Activated CD4-positive, alpha-beta T cell treated with anti-CD3 and anti-CD28 coated beads, Interleukin-2, amount 50 U/mL, for 1 hour (primary cell): Measurements from ENCODE around the gene ZNF618.
A peak's percentile ranks its signal among the peaks of the same experiment; 100 is the strongest.

Experiments used
- DNase-seq: peaks from one replicate; pipeline ENCODE4 v3.0.0-alpha.2; 2020

ZNF618 gene, protein sequence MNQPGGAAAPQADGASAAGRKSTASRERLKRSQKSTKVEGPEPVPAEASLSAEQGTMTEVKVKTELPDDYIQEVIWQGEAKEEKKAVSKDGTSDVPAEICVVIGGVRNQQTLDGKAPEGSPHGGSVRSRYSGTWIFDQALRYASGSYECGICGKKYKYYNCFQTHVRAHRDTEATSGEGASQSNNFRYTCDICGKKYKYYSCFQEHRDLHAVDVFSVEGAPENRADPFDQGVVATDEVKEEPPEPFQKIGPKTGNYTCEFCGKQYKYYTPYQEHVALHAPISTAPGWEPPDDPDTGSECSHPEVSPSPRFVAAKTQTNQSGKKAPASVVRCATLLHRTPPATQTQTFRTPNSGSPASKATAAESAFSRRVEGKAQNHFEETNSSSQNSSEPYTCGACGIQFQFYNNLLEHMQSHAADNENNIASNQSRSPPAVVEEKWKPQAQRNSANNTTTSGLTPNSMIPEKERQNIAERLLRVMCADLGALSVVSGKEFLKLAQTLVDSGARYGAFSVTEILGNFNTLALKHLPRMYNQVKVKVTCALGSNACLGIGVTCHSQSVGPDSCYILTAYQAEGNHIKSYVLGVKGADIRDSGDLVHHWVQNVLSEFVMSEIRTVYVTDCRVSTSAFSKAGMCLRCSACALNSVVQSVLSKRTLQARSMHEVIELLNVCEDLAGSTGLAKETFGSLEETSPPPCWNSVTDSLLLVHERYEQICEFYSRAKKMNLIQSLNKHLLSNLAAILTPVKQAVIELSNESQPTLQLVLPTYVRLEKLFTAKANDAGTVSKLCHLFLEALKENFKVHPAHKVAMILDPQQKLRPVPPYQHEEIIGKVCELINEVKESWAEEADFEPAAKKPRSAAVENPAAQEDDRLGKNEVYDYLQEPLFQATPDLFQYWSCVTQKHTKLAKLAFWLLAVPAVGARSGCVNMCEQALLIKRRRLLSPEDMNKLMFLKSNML

DNA sequence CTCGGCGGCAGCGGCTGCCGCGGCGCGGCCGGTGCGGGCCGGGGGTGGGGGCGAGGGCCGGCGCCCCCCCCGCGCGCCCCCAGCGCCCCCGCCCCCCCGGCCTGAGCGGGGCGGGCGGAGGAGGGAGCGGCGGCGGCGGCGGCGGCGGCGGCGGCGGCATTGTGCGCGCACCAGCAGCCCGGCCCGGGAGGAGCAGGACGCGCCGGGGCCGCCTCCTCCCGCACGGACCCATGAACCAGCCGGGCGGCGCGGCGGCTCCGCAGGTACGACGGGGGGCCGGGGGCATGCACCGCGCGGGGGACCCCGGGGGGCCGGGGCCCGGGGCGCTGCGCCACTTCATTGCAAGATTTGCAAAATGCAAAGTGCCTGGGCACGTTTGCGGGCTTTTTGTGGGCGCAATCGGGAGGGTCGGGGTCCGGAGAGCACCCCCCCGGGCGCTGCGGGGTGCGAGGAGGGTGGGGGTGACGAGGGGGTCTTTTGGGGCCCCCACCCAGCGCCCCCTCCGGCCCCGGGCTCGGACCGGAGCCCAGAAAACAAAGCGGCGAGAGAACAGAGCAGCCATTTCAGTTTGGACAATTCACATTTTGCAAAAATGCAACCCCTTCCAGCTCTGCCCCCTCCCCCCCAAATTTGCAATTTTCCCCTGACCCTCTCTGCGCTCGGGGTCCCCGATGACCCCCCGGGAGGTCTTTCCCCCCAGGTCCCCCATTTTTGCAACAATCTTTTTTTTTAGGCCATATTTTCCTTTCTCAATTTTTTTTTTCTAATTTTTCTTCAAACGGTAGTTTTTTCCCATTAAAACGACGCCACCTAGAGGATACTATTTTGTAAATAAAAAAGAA, at the start of gene ZNF618:
Gene ZNF618 (plus strand): TSS at position 159 of the 842 bp plus-strand sequence. CDS start 72 bp downstream, at position 231.
- peak; percentile 6 for DNase-seq

DNA sequence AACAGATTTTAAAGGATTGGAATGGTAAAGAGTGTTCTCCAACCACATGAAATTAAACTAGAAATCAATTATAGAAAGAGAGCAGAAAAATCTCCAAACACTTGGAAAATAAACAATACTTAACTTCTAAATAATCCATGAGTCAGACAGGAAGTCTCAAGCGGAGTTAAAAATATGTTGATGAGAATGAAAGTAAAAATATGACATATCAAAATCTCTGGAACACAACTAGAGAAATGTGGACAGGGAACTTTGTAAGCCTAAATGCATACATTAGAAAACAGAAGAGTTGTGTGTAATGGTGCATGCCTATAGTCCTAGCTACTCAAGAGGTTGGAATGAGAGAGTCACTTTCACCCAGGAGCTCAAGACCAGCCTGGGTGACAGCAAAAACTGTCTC, 47.9 kb upstream of the ZNF618 start:
- no peak for DNase-seq

DNA sequence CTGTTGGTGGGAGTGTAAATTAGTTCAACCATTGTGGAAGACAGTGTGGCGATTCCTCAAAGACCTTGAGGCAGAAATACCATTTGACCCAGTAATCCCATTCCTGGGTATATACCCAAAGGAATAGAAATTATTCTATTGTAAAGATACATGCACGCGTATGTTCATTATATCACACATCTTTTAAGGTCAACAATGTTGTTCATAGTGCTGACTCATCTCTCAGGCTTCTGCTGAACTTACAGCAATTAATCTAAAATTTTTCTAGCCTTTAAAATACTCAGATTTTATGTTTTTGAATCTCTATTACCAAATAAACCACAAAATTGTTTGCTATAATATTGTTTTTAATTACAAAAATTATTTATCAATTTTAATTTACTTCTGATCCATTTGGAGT, 38.8 kb upstream of the ZNF618 start:
- no peak for DNase-seq

DNA sequence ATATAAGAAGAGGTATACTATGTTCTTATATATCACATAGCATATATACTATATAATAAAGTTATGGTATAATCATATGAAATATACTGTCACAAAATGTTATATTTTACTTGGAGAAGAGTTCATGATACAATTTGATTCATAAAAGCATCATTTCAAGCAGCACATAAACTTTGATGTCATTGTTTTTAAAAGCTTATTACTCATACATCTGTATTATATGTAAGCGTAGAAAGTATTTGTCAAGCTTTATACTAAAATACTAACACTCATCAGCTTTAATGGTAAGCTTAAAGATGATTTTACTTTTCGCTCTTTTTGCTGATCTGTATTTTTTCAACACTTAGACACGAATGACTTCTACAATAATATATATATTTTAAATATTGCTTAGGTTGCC, 34.0 kb upstream of the ZNF618 start:
- no peak for DNase-seq

DNA sequence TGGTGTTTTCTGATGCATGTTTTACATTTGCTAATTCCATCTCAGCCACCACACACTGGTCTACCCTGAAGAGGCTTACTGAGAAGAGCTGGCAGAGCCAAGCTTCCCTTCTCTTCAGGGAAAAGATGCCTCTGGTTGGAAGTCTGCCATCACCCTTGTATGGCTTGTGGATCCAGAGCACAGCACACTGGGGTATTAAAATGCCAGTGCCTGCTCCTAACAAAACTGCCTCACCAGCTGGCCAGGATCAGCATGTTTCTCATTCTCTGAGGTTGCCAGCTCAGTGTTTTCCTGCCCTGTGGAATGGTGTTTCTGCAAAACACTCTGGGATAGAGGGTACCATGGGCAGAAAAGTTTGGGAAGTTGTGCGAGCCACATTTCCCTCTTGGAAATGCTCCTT, 31.6 kb upstream of the ZNF618 start:
- no peak for DNase-seq

DNA sequence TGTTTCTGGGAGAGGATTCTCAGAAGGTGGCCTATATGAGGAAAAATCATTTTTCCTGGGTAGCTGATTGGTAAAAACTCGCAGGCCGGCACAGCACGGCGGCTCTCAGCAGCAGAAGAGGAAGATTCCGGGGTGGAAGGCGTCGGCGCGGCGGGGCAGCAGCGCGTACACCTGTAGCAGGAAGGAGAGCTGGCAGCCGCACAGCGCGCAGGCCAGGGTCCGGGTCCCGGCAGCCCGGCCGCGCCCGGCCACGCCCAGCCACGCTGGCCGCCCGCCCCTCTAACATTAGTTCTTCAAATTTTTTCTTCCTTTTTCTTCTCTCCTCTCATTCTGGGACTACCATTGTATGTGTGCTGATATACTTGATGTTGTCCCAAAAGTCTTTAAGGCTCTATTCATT, 24.8 kb upstream of the ZNF618 start:
- DNase-seq = no peak

DNA sequence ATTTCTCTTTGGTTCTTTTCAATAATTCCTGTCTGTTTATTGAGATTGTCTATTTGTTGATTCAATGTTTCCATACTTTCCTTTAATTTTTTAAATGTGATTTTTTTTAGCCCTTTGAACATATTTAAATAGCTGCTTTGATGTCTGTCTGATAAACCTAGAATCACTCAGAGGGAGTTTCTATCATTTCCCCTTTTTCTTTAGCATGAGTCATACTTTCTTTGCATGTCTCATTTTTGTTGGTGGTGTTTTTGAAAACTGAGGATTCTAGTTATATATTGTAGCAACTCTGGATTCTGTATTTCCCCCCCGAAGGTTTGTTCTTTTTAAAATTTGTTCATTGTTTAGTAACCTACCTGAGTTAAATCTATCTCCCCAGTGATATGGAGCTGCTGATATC, 24.2 kb upstream of the ZNF618 start:
- DNase-seq = no peak

DNA sequence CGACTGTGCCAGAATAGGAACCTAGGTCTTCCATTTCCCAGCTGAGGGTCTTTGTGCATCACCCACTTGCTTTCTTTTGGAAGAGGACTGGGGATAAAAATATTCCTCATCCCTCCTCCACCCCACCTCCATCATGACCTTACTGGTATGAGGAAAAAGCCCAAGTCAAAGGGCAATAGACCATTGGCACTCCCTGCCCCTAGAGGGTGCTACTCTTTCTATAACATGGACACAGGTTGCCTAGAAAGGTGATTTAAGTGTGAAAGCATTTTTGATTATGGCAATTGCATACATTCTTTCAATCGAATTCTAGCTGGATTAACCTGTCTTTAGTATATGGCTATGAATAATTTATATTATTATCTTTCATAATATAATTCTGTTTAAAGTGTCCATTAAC, 22.8 kb upstream of the ZNF618 start:
- DNase-seq = no peak

DNA sequence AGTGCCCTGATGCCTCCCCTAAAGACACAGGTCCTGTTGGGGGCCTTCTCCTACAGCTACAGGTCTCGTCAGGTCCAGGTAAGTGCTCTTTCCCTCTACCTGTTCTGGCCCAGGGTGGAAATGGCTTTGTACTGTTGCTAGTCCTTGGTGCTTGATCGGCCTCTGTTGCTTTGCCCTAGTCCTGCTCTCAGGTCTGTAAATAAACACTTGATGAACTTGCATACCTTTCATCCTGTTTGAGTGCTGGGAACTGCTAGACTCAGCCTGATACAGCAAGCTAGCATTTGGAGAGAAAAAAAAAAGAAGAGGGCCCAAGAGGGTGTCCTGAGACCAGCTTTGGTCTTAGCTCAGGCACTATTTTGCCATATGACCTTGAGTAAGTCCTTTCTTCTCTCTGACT, 21.8 kb upstream of the ZNF618 start:
- no peak for DNase-seq

DNA sequence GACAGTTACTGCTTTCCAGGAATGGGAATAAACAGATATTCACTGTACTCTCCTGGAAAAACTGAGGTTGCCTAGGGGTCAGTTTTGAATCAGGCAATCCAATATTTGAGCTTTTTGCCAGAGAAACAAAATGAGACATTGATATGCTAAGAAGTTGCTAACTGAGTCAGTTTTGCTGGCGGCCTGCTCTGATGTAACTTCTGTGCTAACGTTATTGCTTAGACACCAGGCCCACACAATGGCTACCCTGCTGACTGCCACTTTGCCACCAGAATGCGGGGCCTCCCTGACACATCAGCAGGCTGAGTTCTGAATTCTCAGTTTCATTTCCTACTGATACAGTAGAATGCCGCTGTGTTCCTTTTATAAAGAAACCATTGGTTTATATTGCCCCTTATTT, 18.2 kb upstream of the ZNF618 start:
- no peak for DNase-seq

DNA sequence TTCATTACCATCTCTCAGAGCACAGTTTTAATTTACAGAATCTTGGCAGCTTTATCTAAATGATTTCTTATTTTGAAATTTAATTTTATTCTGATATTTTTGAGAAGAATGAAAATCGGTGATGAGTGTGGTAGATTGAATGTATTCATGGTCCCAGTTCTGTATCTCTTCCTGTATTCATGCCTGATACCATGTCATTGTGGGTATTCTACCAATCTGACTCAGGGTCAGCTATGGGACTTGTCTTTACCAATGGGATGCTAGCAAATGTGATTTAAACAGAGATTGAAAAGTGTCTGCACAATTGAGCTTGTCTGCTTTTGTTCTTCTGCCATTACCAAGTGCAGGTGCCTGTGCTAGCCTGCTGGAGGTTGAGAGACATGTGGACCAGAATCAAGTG, 17.8 kb upstream of the ZNF618 start:
- DNase-seq = no peak

DNA sequence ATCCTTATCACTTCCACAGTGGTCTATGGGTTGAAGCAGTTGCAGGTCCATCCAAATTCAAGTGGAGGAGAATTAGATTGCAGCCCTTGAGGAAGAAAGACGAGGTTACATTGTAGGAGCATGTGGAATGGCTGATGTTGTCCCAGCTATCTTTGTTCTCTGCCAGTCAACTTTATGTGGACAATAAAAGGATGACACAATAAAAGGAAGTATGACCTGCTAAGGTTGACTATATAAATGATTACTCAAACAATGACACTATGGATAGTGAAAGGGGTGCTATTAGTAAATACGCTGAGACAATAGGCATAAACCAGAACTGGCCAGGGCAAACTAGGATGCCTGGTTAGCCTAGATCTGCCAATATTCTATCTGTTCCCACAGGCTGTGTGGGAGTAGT, 12.8 kb upstream of the ZNF618 start:
- no peak for DNase-seq

DNA sequence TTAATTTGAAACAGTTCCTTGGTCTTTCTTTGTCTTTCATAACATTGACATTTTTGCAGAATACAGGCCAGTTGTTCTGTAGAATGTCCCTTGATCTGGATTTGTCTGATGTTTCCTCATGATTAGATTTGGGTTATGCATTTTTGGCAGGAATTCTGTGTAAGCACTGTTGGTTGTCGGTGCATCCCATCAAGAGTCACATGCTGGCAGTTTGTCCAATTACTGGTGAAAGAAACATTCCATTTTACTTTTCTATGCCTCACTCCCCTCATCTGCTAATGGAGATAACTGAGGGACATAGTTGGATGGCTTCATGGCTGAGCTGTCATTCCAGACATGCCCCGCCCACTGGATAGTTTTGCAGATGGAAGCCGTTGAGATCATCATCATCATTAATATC, 7.6 kb upstream of the ZNF618 start:
- no peak for DNase-seq

DNA sequence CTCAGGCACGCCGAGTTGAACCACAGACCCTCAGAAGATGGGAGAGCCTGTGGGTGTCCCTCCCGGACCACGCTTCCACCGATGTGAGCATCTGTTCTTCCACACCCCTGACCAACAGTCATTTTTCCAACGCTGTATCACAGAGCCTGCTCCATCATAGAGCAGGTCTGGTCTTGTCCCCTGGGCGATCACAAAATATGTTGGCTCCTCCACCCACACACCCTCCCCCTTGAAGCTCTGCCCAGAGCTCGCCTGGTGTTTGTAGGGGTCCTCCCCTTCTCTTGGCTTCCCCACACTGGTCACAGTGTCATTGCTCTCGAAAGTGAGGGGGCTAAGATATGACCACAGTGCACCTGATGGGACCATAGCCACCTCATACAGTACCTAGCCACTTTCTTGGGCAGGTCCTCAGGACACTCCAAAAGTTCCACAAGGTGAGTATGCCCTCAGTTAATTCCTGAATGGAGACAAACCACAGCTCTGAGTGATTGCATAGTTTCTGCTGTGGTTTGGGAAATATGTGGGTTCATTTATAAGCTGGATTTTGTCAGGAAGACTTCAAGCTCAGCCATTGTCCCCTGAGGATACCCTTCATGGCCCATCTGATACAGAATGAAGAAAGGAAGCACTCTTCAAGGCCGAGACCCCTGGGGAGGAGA, 3.5 kb upstream of the ZNF618 start:
- no peak for DNase-seq

DNA sequence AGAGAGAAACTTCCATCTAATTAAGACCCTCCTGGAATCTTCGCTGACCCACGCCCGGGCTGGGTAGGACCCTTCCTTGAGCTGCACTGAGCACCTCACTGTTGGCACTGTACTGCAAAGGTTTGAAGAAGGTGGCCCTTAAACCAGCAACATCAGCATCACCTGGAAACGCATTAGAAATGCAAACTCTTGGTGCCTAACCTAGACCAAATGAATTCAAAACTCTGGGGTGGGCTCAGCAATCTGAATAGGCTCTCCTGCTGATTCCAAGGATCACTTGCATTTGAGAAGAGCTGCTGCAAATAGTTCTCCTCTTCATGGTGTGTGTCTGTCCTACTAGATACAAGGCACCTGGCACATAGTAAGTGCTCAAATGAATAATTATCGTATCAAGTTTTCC, 2.7 kb upstream of the ZNF618 start:
- no peak for DNase-seq

DNA sequence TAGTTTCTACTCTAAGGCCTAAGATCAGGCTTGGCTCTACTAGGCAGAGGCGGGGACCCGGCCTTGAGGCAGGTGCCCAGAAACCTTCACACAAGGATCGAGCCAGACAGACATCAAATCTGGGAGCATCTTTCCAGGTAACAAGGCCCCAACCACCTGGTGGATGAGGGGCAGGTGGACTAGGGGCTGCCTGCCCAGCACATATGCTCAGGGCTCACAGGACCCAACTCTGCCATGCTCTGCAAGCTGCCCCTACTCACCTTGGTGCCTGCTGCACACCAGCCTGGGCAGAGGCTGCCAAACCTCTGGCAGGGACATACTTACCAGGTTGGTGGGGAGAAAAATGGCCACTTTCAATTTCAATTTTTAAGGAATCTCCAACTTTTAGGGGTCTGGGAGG, 2.2 kb upstream of the ZNF618 start:
- DNase-seq = no peak

DNA sequence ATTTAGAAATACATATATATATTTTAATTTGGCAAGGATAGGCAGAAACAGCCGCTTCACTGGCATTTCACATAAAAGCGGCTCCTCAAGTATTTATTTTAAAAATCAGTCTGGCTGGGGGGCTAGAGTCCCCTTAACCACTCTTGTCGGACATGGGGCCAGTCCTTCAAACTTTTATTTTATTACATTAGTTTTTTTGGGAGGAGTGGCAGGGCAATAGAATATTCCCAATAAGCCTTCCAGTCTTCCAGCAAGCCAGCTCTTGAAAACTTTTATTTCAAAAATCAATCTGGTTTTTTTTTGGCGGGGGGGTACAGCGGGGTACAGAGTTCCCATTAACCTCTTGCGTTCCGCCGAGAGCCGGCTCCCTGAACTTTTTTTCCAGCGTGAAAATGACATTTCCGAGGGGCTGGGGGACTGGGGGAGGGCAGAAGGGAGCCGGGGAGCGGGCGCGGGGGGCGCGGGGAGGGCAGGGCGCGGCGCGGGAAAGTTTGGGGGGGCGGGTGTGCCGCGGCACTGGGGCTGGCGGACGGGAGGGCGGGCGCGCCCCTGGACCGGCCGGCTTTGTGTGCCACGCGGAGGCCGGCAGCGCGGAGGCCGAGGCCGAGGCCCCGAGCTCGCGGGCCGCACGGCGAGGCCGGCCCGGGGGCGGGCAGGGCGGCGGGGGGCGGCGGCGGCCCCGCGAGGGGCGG, 504 bp upstream of the ZNF618 start:
- DNase-seq = no peak

DNA sequence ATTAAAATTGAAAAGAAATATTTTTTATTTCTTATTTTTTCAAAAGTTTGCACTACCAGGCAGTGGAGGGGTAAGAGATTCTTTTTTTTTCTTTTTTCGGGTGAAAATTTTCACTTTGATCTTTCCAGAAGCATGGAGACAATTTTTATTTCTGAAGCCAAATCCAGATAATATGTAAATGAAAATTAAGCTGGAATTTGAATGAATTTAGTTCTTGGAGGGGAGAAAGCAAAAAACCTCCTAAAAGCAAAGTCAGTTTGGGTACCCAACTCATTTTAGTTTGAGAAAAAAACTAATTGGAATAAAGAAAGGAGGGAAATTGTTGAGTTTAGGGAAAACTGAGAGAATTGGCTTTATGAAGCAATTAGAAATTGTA, 872 bp downstream of the ZNF618 start:
- DNase-seq = no peak

DNA sequence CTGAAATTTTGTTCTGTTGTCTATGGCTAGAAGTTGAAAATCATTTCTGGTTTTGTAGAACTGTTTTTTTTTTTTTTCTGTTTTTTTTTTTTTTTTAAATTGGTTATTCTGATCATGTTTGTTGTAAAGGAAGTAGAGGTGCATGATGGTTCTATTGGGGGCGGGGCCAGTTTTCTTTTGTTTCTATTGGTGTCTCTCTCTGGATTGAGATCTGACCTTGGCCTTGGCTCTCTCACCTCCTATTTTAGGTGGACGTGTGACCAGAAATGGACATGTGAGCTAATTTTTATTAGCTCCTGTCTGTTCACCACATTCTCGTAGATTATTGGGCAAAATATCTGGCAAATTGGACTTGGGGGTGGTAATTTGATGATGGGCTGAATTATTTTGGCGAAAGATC, 3.2 kb downstream of the ZNF618 start:
- DNase-seq = no peak

DNA sequence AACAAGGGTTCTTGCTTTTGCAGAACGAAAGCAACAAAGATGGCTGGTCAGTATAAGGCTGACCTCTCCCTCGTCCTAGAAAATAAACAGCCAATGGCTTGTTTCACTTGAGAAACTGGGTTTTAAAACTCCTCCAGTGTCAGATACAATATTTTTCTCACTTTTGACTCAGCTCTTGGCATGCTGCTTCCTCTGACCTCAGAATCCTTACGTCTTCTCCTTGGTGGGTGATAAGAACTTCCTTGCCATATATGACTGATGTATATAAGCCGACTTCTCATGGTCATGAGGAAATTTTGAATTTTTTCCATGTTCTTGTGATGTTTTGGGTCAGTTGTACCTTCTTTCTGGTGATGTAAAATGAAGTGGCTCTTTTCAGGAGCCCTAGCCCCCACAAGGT, 3.8 kb downstream of the ZNF618 start:
- no peak for DNase-seq

DNA sequence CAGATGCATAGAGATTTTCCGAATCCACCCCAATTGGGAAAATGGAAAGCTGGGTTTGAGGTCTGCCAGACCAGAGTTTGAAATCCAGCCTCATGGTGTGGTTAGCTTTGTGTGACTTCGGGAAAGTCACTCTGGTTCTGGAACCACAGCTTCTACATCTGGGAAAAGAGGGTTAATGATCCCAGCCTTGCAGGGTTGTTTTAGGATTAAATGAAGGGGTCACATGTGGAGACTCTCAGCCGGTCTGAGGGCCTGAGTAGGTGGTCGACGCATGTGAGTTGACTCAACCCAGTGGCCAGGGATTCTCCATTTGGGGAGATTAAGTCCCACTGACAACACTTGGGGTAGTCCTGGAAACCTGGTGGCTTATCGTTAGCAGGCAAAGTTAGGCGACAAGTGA, 6.1 kb downstream of the ZNF618 start:
- no peak for DNase-seq

DNA sequence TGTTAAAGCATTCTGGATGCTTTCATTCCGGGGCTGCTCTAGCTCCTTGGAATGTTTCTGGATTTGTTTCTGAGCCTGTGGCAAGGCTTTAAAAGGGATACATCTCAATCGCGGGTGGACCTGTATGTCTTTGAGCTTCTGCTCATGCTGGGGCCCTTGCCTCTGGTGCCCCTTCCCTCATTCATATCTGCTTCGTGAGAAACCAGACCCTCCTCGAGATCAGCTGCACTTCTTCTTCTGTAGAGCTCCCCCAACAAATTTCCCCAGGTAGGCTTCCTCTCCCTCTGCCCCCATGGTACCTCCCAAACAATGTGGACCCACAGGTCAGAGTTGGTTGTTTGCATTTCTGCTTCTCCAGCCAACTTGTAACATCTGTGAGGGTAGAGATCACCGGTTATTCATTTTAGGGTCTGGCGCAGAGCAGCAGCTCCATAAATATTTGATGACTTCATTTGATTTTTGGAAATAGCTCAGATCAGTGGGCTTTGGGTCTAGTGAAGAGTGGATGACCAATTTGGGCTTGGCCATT, 6.6 kb downstream of the ZNF618 start:
- no peak for DNase-seq
